GM12892 (cell line): ENCODE data around the gene RNU4-1.

Experiments
- POLR2A ChIP-seq: IDR thresholded peaks from 2 replicates; pipeline ENCODE4 v1.6.1; 2011; ENCODE audit warnings: low read depth, low read length, control low read depth
- POLR2AphosphoS5 ChIP-seq: IDR thresholded peaks from 2 replicates; pipeline ENCODE4 v1.6.1; 2011; ENCODE audit warnings: low read depth, low read length, control low read depth
- TAF1 ChIP-seq: IDR thresholded peaks from 2 replicates; pipeline ENCODE4 v1.6.1; 2011; ENCODE audit warnings: low read depth, mild to moderate bottlenecking, control low read depth, low read length, borderline replicate concordance

GRCh38 chr12:120314220-120314619, 21.2 kb upstream of the RNU4-1 start:
- no peak for TF ChIP-seq POLR2AphosphoS5
- TF ChIP-seq POLR2A = no peak
- no peak for TF ChIP-seq TAF1
